Psoas muscle (tissue), 8 donors: ENCODE data around the gene PYCR2. TPM values are rescaled to one million over a fixed set of nuclear protein-coding genes. Genes with fewer than 3 reads are reported as not detected.
"Not testable (repeated sequence)": the region's sequence is repeated elsewhere in the genome, so short reads cannot be mapped to it uniquely, and the experiment has no call there.

ENCODE experiments used
- ATAC-seq, 4 donors: fragments of 200-7000 bp; cut with Tn5 transposase; one replicate each; pipeline ENCODE4 v1.9.1; 2020; ENCODE audit warnings: moderate library complexity in 3 of 4, mild to moderate bottlenecking in 2 of 4
- DNase-seq, 2 donors: peaks; one replicate each; pipeline ENCODE4 v3.0.0-alpha.2; 2020
- H3K27ac ChIP-seq: fragments of 200-600 bp; one replicate; pipeline ENCODE4 v1.8.0; 2022
- H3K27me3 ChIP-seq, 3 donors: fragments of 200-600 bp in 1 of 3; one replicate each; pipeline versions ENCODE4 v1.6.1 to v1.8.0; 2013 to 2022; ENCODE audit warnings: low read length in 2 of 3, mild to moderate bottlenecking in 2 of 3, moderate library complexity in 1 of 3; ENCODE audit not compliant: insufficient read depth in 3 of 3
- H3K36me3 ChIP-seq, 2 donors: fragments of 200-600 bp in 1 of 2; one replicate each; pipeline versions ENCODE4 v1.6.1 to v1.8.0; 2013 to 2022; ENCODE audit warnings: low read depth in 1 of 2, mild to moderate bottlenecking in 1 of 2, moderate library complexity in 1 of 2; ENCODE audit not compliant: insufficient read depth in 1 of 2
- H3K4me1 ChIP-seq: fragments of 200-600 bp; one replicate; pipeline ENCODE4 v1.8.0; 2022
- H3K4me3 ChIP-seq: fragments of 200-600 bp; one replicate; pipeline ENCODE4 v1.8.0; 2022; ENCODE audit warnings: mild to moderate bottlenecking
- H3K9me3 ChIP-seq: fragments of 200-600 bp; one replicate; pipeline ENCODE4 v1.8.0; 2022
- CTCF ChIP-seq: fragments of 200-600 bp; IDR thresholded peaks from one replicate; pipeline ENCODE4 v1.8.0; 2022; ENCODE audit warnings: antibody characterized with exemption
- WGBS, 3 donors: extraction: QIAGEN DNeasy Blood & Tissue Kit; methylation state at CpG; one replicate each; pipeline versions ENCODE4 v1.1.6 to v1.1.7; 2013; 5-methylcytosine and 5-hydroxymethylcytosine counted together
- intact Hi-C, 2 donors: fragments of 100-400 bp; cut with DNase I; formaldehyde crosslinking; loops; one replicate each; pipeline versions ENCODE4 v1.11.0 to v1.14.2; 2022
- long read RNA-seq, 2 donors: library from polyadenylated mRNA; unstranded; transcript quantifications; one replicate each; pipeline ENCODE4 v2.0.0, GENCODE V29; 2021
- polyA plus RNA-seq, 3 donors: library from polyadenylated mRNA; stranded (reverse); fragments of 200-250 nt; gene quantifications; one replicate each; pipeline ENCODE4 v1.2.3, GENCODE V29; 2013
- total RNA-seq, 4 donors: library from RNA; stranded (reverse); fragmentation: NEBNext Ultra II Directional in 2 of 4; extraction: Animal tissue kit (Norgen Biotek cat#: 25700) in 2 of 4; gene quantifications; one replicate each; pipeline versions ENCODE4 v1.2.1 to v1.2.4, GENCODE V29; 2021 to 2023
- donor health status: healthy with polysubstance abuse.
- donor health status: DM: no; HTN: no; CAD: no; lungs with moderate emphysema.
- donor health status: Bipolar disorder and iron deficiency.
- donor health status: healthy.
- donor health status: DM: yes; HTN: yes; CAD: no.
- donor health status: DM: no; HTN: no; CAD: no.
- donor health status: DM: no; HTN: no; CAD: no.
- donor health status: DM: yes; HTN: yes; CAD: no.

The PYCR2 gene
- 10 to 100 TPM; 46.0 to 59.4 (median 53.7) TPM for total RNA-seq
- 10 to 100 TPM; 34.9 to 70.2 (median 41.4) TPM for polyA plus RNA-seq
- long read RNA-seq, donor 1, transcript PYCR2-201 (7 exons, 1,689 nt) = major isoform, 18 of 29 reads
- long read RNA-seq, donor 1, partial matches to known transcripts = 4 of 29 reads
- long read RNA-seq, donor 1, other reads (novel, unspliced or antisense) = 7 of 29 reads
- long read RNA-seq, donor 2, transcript PYCR2-201 (7 exons, 1,689 nt) = major isoform, 47 of 64 reads
- long read RNA-seq, donor 2, partial matches to known transcripts = 12 of 64 reads
- long read RNA-seq, donor 2, other reads (novel, unspliced or antisense) = 3 of 64 reads

GRCh38 chr1:225923692-225924555, at the start of gene PYCR2:
TSS of gene PYCR2 (minus strand) at chr1:225924250. CDS start at chr1:225924110, 140 bp downstream.
- H3K9me3 ChIP-seq = no peaks in the 10 kb centered on the region
- peak within 1 kb of the TSS; percentile 98 for H3K4me3 ChIP-seq
- H3K36me3 ChIP-seq = peaks cover 5 to 30% of the 10 kb centered on the region in 2 donors
- peaks cover 14% of the 10 kb centered on the region for H3K4me1 ChIP-seq
- DNase-seq = peak; percentile 97 to 99
- peak; percentile 99 to 100 (median 99) for ATAC-seq
- no peak for TF ChIP-seq CTCF
- intact Hi-C loops = loop anchor here (5.0 kb wide), 1 partner anchor 42 kb away; the partner anchor contains the start of gene TMEM63A (in 2 of the 2)
- H3K27me3 ChIP-seq = no peaks in the 10 kb centered on the region
- WGBS, 3 donors = 0% methylated on average over 56 to 80 of the region's 80 CpGs
- peak within 1 kb of the TSS; percentile 97 for H3K27ac ChIP-seq

GRCh38 chr1:225973158-225973557, 49.1 kb upstream of the PYCR2 start:
- TF ChIP-seq CTCF = no peak
- Histone ChIP-seq H3K36me3 (peaks cover 0 to under 1% of the 10 kb centered on the region in 2 donors), H3K27ac (no peak overlapping the region), H3K9me3 (no peaks in the 10 kb centered on the region), H3K27me3 (no peaks in the 10 kb centered on the region), H3K4me3 (no peak overlapping the region), H3K4me1 (no peaks in the 10 kb centered on the region)
- WGBS, 3 donors = 68 to 77% (median 77%) methylated on average over 5 of the region's 5 CpGs
- ATAC-seq (no peak), DNase-seq (peak in 1 of 2 donors; percentile 3)
- intact Hi-C loops = loop anchor here in 1 of 2 donors (10.0 kb wide), 2 partner anchors 98 to 198 kb away; partner anchors contain the start of gene SRP9

- 89 to 92% (median 91%) methylated on average over 15 of the region's 15 CpGs for WGBS, 3 donors
These were observed 48.5 kb upstream of the PYCR2 start for GRCh38 chr1:225972344-225973152.

GRCh38 chr1:225970592-225971157, 46.6 kb upstream of the PYCR2 start:
- H3K27ac ChIP-seq, ATAC-seq, H3K4me3 ChIP-seq, H3K4me1 ChIP-seq, H3K36me3 ChIP-seq, H3K27me3 ChIP-seq, H3K9me3 ChIP-seq: not testable (repeated sequence)
- intact Hi-C loops = loop anchor here in 1 of 2 donors (10.0 kb wide), 2 partner anchors 96 to 196 kb away; partner anchors contain the start of gene SRP9
- 73 to 80% (median 77%) methylated on average over 16 of the region's 16 CpGs for WGBS, 3 donors
- DNase-seq = peak in 1 of 2 donors; percentile 25

More at GRCh38 chr1:225972344-225973152, 48.5 kb upstream of the PYCR2 start:
- intact Hi-C loops = loop anchor here in 1 of 2 donors (10.0 kb wide), 2 partner anchors 98 to 198 kb away; partner anchors contain the start of gene SRP9
- Histone ChIP-seq H3K36me3 (no peaks in the 10 kb centered on the region), H3K27me3 (no peaks in the 10 kb centered on the region), H3K9me3 (no peaks in the 10 kb centered on the region), H3K4me3 (no peak overlapping the region), H3K4me1 (no peaks in the 10 kb centered on the region), H3K27ac (no peak overlapping the region)
- no peak for TF ChIP-seq CTCF
- ATAC-seq = no peak
- peak in 1 of 2 donors; percentile 22 for DNase-seq

GRCh38 chr1:225969751-225970150, 45.7 kb upstream of the PYCR2 start:
- not testable (repeated sequence) for H3K4me3 ChIP-seq, H3K27me3 ChIP-seq, ATAC-seq, H3K36me3 ChIP-seq, H3K4me1 ChIP-seq, H3K9me3 ChIP-seq, H3K27ac ChIP-seq
- intact Hi-C loops = loop anchor here in 1 of 2 donors (10.0 kb wide), 2 partner anchors 95 to 195 kb away; partner anchors contain the start of gene SRP9
- 93 to 97% (median 93%) methylated on average over 17 to 28 of the region's 28 CpGs for WGBS, 3 donors
- DNase-seq = peak in 1 of 2 donors; percentile 28
